HG03097 (cell line): Measurements from ENCODE around the gene MT4.
"Not testable (repeated sequence)": the region's sequence is repeated elsewhere in the genome, so short reads cannot be mapped to it uniquely, and the experiment has no call there.

Source experiments
- ATAC-seq: cut with Tn5 transposase; IDR thresholded peaks from one replicate; pipeline ENCODE4 v1.9.1; 2021; ENCODE audit not compliant: unreplicated experiment, low FRiP score

Gene MT4

GRCh38 chr16:56558024-56558747 is 6.7 kb upstream of the MT4 start:
- no peak for ATAC-seq

- no peak for ATAC-seq
Measured at GRCh38 chr16:56559109-56559508, 5.8 kb upstream of the MT4 start.

GRCh38 chr16:56560447-56560846 is 4.4 kb upstream of the MT4 start:
- no peak for ATAC-seq

GRCh38 chr16:56561126-56561525 is 3.7 kb upstream of the MT4 start:
- ATAC-seq: no peak

GRCh38 chr16:56569971-56570370 is 5.1 kb downstream of the MT4 start:
- no peak for ATAC-seq

- no peak for ATAC-seq
Measured at GRCh38 chr16:56571525-56571924, 6.7 kb downstream of the MT4 start.

- no peak for ATAC-seq
Measured at GRCh38 chr16:56574625-56575024, 9.8 kb downstream of the MT4 start.

GRCh38 chr16:56576585-56577299 is 11.9 kb downstream of the MT4 start:
- ATAC-seq: peak; percentile 80

- ATAC-seq: no peak
Measured at GRCh38 chr16:56577300-56577625, 12.4 kb downstream of the MT4 start.

GRCh38 chr16:56580391-56581048 is 15.6 kb downstream of the MT4 start:
- ATAC-seq: no peak

- not testable (repeated sequence) for ATAC-seq
Measured at GRCh38 chr16:56582911-56583310, 18.0 kb downstream of the MT4 start.

GRCh38 chr16:56583351-56584168 is 18.7 kb downstream of the MT4 start:
- no peak for ATAC-seq

- ATAC-seq: no peak
Measured at GRCh38 chr16:56584276-56584675, 19.4 kb downstream of the MT4 start.

GRCh38 chr16:56588781-56589140 is 23.9 kb downstream of the MT4 start:
- no peak for ATAC-seq

GRCh38 chr16:56589141-56590039 is 24.5 kb downstream of the MT4 start, which contains the start of gene MT3:
Gene MT3, plus strand, starts transcription at chr16:56589528. Its CDS starts 63 bp downstream, at chr16:56589591.
- ATAC-seq: no peak

GRCh38 chr16:56591377-56592060 is 26.6 kb downstream of the MT4 start:
- ATAC-seq: no peak

GRCh38 chr16:56593573-56594291 is 28.9 kb downstream of the MT4 start:
- ATAC-seq: no peak

GRCh38 chr16:56594292-56594619 is 29.4 kb downstream of the MT4 start:
- ATAC-seq: no peak
